ENCODE data around the gene RUNX2.

Gene RUNX2

DNA sequence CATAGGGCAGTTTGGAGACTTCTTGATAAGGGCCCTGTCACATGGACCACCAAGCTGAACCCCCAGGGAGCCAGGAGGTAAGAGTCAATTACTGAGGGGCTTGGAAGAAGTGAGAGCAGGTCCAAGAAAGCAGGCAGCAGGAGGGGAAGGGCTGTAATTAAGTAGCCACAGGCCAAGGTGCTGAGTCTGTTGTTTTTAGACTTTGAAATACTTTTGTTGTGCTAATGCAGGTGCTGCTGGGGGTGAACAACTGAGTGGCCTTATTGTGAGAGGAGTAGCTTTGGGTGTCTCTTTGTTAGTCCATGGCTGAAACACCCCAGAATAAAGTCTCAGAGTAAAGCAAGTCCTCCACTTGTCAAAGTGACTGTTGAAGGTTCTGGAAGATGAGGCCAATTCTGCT is 316.6 kb downstream of the RUNX2 start:
- no peak overlapping the region for H3K4me3 ChIP-seq (ENCODE audit: low read length)
- no peak overlapping the region for H3K27ac ChIP-seq (ENCODE audit: low read depth, low read length)
- peaks cover 6% of the 10 kb centered on the region; the same call in 1 of the 2 replicates for H3K4me1 ChIP-seq (ENCODE audit: insufficient read depth, low read length)
- H3K27me3 ChIP-seq (ENCODE audit: insufficient read depth, low read length): no peaks in the 10 kb centered on the region
- no peaks in the 10 kb centered on the region for H3K36me3 ChIP-seq (ENCODE audit: insufficient read depth, low read length)
- no peak overlapping the region for H3K9ac ChIP-seq (ENCODE audit: low read depth, low read length)
- H3K9me3 ChIP-seq (ENCODE audit: insufficient read depth, low read depth, low read length): peaks cover 3% of the 10 kb centered on the region; the same call in 1 of the 2 replicates

- no peaks in the 10 kb centered on the region for H3K36me3 ChIP-seq (ENCODE audit: insufficient read depth, low read length)
- no peak overlapping the region for H3K4me3 ChIP-seq (ENCODE audit: low read length)
- 91% methylated on average over 3 of the region's 3 CpGs for WGBS
- H3K9me3 ChIP-seq (ENCODE audit: insufficient read depth, low read depth, low read length): peaks cover 3% of the 10 kb centered on the region; the same call in 1 of the 2 replicates
- H3K27ac ChIP-seq (ENCODE audit: low read depth, low read length): no peak overlapping the region
- H3K4me1 ChIP-seq (ENCODE audit: insufficient read depth, low read length): peaks cover 6% of the 10 kb centered on the region; the same call in 1 of the 2 replicates
- no peak overlapping the region for H3K9ac ChIP-seq (ENCODE audit: low read depth, low read length)
- no peaks in the 10 kb centered on the region for H3K27me3 ChIP-seq (ENCODE audit: insufficient read depth, low read length)
These were observed 317.2 kb downstream of the RUNX2 start for GRCh38 chr6:45645302-45645701.

DNA sequence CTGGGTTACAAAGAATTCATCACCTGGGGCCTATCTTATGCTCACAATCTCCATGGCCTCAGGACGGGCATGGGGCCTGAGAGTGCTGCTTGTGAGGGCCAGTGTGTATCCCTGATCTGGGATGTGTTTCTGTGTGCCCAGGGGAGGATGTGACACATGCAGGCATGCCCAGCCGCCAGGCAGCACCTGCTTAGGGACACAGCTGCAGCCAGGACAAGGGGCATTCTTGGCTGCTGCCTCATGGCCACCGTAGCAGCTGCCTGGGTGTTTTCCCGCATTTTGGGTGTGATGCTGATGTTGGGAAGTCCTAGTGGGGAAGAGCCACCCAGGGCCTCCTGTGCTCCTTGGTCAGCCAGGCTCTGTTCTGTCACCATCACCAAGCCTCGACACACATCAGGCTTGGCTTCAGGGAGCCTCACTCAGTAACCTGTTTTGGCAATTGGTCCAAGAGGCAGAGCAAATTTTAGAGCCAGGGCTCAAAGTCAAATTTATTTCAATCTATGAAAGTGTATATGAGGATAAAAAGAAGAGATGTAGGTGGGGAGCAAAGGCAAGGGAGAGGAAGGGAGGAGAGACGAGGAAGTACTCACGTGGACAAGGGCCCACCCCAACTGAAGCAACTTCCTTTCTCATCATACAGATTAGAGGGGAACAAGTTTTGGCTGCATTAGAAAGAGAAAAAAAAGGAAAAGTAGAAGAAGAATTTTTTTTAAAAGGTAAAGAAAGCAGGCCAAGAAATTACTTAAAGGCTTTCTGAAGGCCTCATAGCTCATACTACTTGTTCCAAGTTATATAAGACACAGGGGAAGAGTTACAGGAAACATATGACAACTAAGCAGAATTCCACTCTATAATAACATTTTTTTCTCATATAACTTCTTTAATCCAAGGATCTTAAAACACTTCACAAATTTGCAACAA is 319.5 kb downstream of the RUNX2 start:
- peaks cover 3% of the 10 kb centered on the region; the same call in 1 of the 2 replicates for H3K9me3 ChIP-seq (ENCODE audit: insufficient read depth, low read depth, low read length)
- WGBS: 88% methylated on average over 5 of the region's 7 CpGs
- no peaks in the 10 kb centered on the region for H3K36me3 ChIP-seq (ENCODE audit: insufficient read depth, low read length)
- H3K4me3 ChIP-seq (ENCODE audit: low read length): no peak overlapping the region
- H3K27ac ChIP-seq (ENCODE audit: low read depth, low read length): no peak overlapping the region
- no peaks in the 10 kb centered on the region for H3K27me3 ChIP-seq (ENCODE audit: insufficient read depth, low read length)
- H3K9ac ChIP-seq (ENCODE audit: low read depth, low read length): no peak overlapping the region
- H3K4me1 ChIP-seq (ENCODE audit: insufficient read depth, low read length): peaks cover 6% of the 10 kb centered on the region; the same call in 1 of the 2 replicates

DNA sequence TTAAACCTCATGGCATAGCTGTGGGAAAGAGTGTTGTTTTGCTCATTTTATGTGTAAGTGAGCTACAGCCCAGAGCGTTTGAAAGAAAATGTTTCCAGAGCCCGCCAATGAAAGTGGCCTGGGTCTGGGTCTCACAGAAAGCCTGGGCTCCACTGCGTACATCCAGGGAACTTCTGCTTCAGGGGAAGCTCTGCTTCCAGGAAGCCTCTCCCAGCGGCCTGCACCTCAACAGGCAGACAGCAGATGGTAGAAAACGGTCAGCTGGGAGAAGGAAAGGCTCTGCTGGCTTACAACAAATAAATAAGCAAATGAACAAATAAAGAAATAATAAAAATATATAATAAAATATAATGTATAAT is 320.1 kb downstream of the RUNX2 start:
- Histone ChIP-seq H3K4me1 (ENCODE audit: insufficient read depth, low read length) (peaks cover 6% of the 10 kb centered on the region; the same call in 1 of the 2 replicates), H3K4me3 (ENCODE audit: low read length) (no peak overlapping the region), H3K36me3 (ENCODE audit: insufficient read depth, low read length) (no peaks in the 10 kb centered on the region), H3K9me3 (ENCODE audit: insufficient read depth, low read depth, low read length) (peaks cover 3% of the 10 kb centered on the region; the same call in 1 of the 2 replicates), H3K27ac (ENCODE audit: low read depth, low read length) (no peak overlapping the region), H3K27me3 (ENCODE audit: insufficient read depth, low read length) (no peaks in the 10 kb centered on the region), H3K9ac (ENCODE audit: low read depth, low read length) (no peak overlapping the region)
- 94% methylated on average over 5 of the region's 5 CpGs for WGBS

DNA sequence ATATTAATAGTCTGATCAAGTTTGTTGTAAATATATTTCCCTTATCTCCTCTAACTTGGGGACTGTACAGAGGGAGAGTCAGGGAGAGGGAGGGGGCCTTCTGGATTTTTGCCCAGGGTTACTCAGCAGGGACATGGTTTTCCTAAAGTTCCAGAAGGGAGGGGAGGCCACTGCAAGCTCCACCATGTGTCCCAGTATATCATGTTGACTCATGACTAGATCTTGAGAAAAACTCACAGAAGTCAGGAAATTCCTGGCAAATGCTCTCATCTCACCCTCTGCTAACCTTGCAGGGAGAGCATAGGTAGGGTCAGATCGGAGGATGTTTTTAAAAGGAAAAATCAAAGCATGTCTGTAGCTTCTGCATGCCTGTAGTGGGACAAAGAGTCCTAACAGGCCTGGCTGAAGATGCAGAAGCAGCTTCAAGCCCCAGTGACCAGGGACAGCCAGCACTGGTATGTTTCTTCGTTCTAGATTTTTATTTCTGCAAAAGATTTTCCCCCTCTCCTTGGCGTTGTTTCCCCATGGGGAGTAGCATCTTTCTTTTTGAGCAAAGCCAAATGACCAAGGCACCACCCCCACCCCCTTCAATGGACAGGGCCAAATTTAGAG is 322.5 kb downstream of the RUNX2 start:
- Histone ChIP-seq H3K9me3 (ENCODE audit: insufficient read depth, low read depth, low read length) (no peaks in the 10 kb centered on the region), H3K27ac (ENCODE audit: low read depth, low read length) (no peak overlapping the region), H3K36me3 (ENCODE audit: insufficient read depth, low read length) (no peaks in the 10 kb centered on the region), H3K4me3 (ENCODE audit: low read length) (no peak overlapping the region), H3K9ac (ENCODE audit: low read depth, low read length) (no peak overlapping the region), H3K27me3 (ENCODE audit: insufficient read depth, low read length) (no peaks in the 10 kb centered on the region), H3K4me1 (ENCODE audit: insufficient read depth, low read length) (no peaks in the 10 kb centered on the region)
- 97% methylated on average over 3 of the region's 3 CpGs for WGBS

DNA sequence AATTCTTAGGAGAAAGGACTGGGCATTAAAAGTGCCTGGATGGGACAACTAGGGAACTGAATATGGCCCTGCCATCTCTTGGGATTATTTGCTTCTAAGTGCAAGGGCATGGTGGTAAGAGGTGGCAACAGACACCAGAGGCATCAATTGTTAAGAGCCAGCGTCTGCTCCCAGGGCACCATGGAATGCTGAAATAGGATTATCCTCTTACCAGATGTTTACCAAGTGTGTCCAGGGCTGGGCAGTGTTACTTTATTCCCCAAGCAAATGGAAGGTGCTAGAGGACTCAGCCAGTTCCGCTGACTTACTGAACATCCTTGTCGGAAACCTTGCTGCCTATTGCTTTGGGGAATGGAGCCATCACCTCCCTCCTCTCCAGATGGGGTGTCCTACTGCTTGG is 323.2 kb downstream of the RUNX2 start:
- H3K27me3 ChIP-seq (ENCODE audit: insufficient read depth, low read length): no peaks in the 10 kb centered on the region
- no peak overlapping the region for H3K4me3 ChIP-seq (ENCODE audit: low read length)
- WGBS: 90% methylated on average over 3 of the region's 3 CpGs
- no peaks in the 10 kb centered on the region for H3K4me1 ChIP-seq (ENCODE audit: insufficient read depth, low read length)
- H3K9ac ChIP-seq (ENCODE audit: low read depth, low read length): no peak overlapping the region
- H3K27ac ChIP-seq (ENCODE audit: low read depth, low read length): no peak overlapping the region
- no peaks in the 10 kb centered on the region for H3K9me3 ChIP-seq (ENCODE audit: insufficient read depth, low read depth, low read length)
- no peaks in the 10 kb centered on the region for H3K36me3 ChIP-seq (ENCODE audit: insufficient read depth, low read length)

GRCh38 chr6:45652416-45652815 is 324.3 kb downstream of the RUNX2 start:
- WGBS: 100% methylated on average over 1 of the region's 1 CpG
- H3K9me3 ChIP-seq (ENCODE audit: insufficient read depth, low read depth, low read length): no peaks in the 10 kb centered on the region
- H3K4me3 ChIP-seq (ENCODE audit: low read length): no peak overlapping the region
- H3K27me3 ChIP-seq (ENCODE audit: insufficient read depth, low read length): no peaks in the 10 kb centered on the region
- H3K36me3 ChIP-seq (ENCODE audit: insufficient read depth, low read length): no peaks in the 10 kb centered on the region
- no peak overlapping the region for H3K27ac ChIP-seq (ENCODE audit: low read depth, low read length)
- H3K4me1 ChIP-seq (ENCODE audit: insufficient read depth, low read length): no peaks in the 10 kb centered on the region
- no peak overlapping the region for H3K9ac ChIP-seq (ENCODE audit: low read depth, low read length)

GRCh38 chr6:45653117-45653883 is 325.2 kb downstream of the RUNX2 start:
- no peaks in the 10 kb centered on the region for H3K36me3 ChIP-seq (ENCODE audit: insufficient read depth, low read length)
- no peak overlapping the region for H3K27ac ChIP-seq (ENCODE audit: low read depth, low read length)
- no peak overlapping the region for H3K4me3 ChIP-seq (ENCODE audit: low read length)
- no peaks in the 10 kb centered on the region for H3K4me1 ChIP-seq (ENCODE audit: insufficient read depth, low read length)
- no peaks in the 10 kb centered on the region for H3K27me3 ChIP-seq (ENCODE audit: insufficient read depth, low read length)
- H3K9ac ChIP-seq (ENCODE audit: low read depth, low read length): no peak overlapping the region
- 91% methylated on average over 4 of the region's 4 CpGs for WGBS
- H3K9me3 ChIP-seq (ENCODE audit: insufficient read depth, low read depth, low read length): no peaks in the 10 kb centered on the region

DNA sequence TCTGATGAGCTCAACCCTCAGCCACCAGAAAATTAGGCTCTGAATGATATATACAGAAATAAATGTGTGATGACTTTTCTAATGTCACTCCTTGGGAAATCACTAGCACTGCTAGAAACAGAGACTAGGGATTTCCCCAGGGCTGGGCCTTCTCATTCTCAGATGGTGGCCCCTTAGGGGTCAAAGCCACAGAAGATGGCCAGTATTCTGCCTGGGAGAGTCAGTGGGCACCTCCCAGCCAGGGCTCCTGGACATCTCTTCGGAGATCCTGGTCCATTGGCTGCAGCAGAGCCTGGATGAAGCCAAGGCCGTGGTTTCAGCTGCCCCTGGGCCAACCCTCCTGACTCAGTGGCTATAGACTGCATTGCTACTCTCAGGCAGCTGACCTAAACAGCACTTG is 326.5 kb downstream of the RUNX2 start:
- Histone ChIP-seq H3K36me3 (ENCODE audit: insufficient read depth, low read length) (no peaks in the 10 kb centered on the region), H3K27ac (ENCODE audit: low read depth, low read length) (no peak overlapping the region), H3K9ac (ENCODE audit: low read depth, low read length) (no peak overlapping the region), H3K4me1 (ENCODE audit: insufficient read depth, low read length) (no peaks in the 10 kb centered on the region), H3K9me3 (ENCODE audit: insufficient read depth, low read depth, low read length) (no peaks in the 10 kb centered on the region), H3K27me3 (ENCODE audit: insufficient read depth, low read length) (no peaks in the 10 kb centered on the region), H3K4me3 (ENCODE audit: low read length) (no peak overlapping the region)
- WGBS: 94% methylated on average over 2 of the region's 2 CpGs

DNA sequence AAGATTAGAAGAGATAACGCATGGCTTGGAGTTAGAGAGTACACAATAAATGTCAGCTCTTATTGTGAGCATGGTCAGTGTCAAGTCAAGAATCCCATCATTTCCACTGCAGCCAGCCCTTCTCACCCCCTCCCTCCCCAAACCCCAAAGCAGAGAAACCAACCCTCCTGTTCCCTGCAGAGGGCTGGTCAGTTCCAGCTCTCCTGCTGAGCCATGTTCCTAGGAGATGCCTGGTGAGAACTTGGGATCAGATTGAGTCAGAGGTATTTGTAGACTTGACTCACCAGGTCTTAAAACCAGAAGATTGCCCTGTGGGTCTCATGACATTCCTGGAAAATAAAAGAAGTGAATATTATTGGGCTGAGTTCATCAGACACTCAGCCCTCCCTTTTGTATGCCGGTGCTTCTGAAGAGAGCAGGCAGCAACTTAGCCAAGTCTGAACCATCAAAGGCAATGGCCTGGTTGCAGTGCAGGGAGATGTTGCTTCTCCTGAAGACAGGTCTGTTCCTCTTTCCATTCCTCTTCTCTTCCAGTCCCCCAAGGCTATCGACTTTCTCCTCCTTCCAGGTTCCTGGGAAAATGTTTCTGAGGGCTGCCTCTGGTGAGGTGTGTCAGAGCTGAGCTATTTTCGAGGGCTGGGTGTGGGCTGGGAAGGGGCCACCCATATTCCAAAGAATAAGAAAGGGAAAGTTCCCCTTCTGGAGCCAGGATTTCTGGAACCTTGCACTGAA is 327.8 kb downstream of the RUNX2 start:
- Histone ChIP-seq H3K4me3 (ENCODE audit: low read length) (no peak overlapping the region), H3K36me3 (ENCODE audit: insufficient read depth, low read length) (no peaks in the 10 kb centered on the region), H3K9me3 (ENCODE audit: insufficient read depth, low read depth, low read length) (no peaks in the 10 kb centered on the region), H3K27me3 (ENCODE audit: insufficient read depth, low read length) (no peaks in the 10 kb centered on the region), H3K27ac (ENCODE audit: low read depth, low read length) (no peak overlapping the region), H3K9ac (ENCODE audit: low read depth, low read length) (no peak overlapping the region), H3K4me1 (ENCODE audit: insufficient read depth, low read length) (no peaks in the 10 kb centered on the region)
- 86% methylated on average over 3 of the region's 4 CpGs for WGBS

Data from HUES64 (cell line).